HG03460 (cell line): ENCODE measurements around the gene ANKS1A.

Experiments used
- ATAC-seq: cut with Tn5 transposase; IDR thresholded peaks from one replicate; pipeline ENCODE4 v1.9.1; 2021; ENCODE audit not compliant: unreplicated experiment

ANKS1A gene

GRCh38 chr6:35051396-35051795, 162.3 kb downstream of the ANKS1A start:
- ATAC-seq, result no peak

- ATAC-seq, result no peak
Observed at GRCh38 chr6:35051997-35052583, 163.0 kb downstream of the ANKS1A start.

GRCh38 chr6:35052694-35053565, 163.9 kb downstream of the ANKS1A start:
- no peak for ATAC-seq

GRCh38 chr6:35053701-35054100, 164.6 kb downstream of the ANKS1A start:
- ATAC-seq, result no peak

- ATAC-seq, result no peak
Observed at GRCh38 chr6:35054106-35054742, 165.2 kb downstream of the ANKS1A start.

GRCh38 chr6:35054743-35055130, 165.7 kb downstream of the ANKS1A start:
- ATAC-seq, result no peak

GRCh38 chr6:35055891-35056290, 166.8 kb downstream of the ANKS1A start:
- no peak for ATAC-seq

- ATAC-seq, result no peak
Observed at GRCh38 chr6:35056952-35057351, 167.9 kb downstream of the ANKS1A start.

- no peak for ATAC-seq
Observed at GRCh38 chr6:35057449-35058357, 168.6 kb downstream of the ANKS1A start.

- no peak for ATAC-seq
Observed at GRCh38 chr6:35058358-35058675, 169.3 kb downstream of the ANKS1A start.

- ATAC-seq, result no peak
Observed at GRCh38 chr6:35058865-35059522, 169.9 kb downstream of the ANKS1A start.

- no peak for ATAC-seq
Observed at GRCh38 chr6:35059596-35060345, 170.7 kb downstream of the ANKS1A start.

GRCh38 chr6:35061102-35061615, 172.1 kb downstream of the ANKS1A start:
- ATAC-seq, result no peak

- ATAC-seq, result no peak
Observed at GRCh38 chr6:35061651-35062410, 172.8 kb downstream of the ANKS1A start.

GRCh38 chr6:35062676-35063574, 173.9 kb downstream of the ANKS1A start:
- no peak for ATAC-seq

GRCh38 chr6:35063701-35064280, 174.7 kb downstream of the ANKS1A start:
- no peak for ATAC-seq

- ATAC-seq, result no peak
Observed at GRCh38 chr6:35064290-35064689, 175.2 kb downstream of the ANKS1A start.
